ENCODE measurements around the gene LMO2. TPM values are rescaled to one million over a fixed set of nuclear protein-coding genes. Genes with fewer than 3 reads are reported as not detected.
"Not testable (repeated sequence)": the region's sequence is repeated elsewhere in the genome, so short reads cannot be mapped to it uniquely, and the experiment has no call there.

The LMO2 gene
- polyA plus RNA-seq, 1 donor, result 16.5 TPM

- no peak for DNase-seq
These were observed 30.5 kb downstream of the LMO2 start for GRCh38 chr11:33861386-33861785.

GRCh38 chr11:33860926-33861325 lies 30.9 kb downstream of the LMO2 start:
- DNase-seq, result no peak

- DNase-seq, result no peak
These were observed 32.6 kb downstream of the LMO2 start for GRCh38 chr11:33859306-33859705.

GRCh38 chr11:33857933-33858371 lies 33.9 kb downstream of the LMO2 start:
- peak; percentile 70 for DNase-seq

GRCh38 chr11:33855500-33855899 lies 36.4 kb downstream of the LMO2 start:
- no peak for DNase-seq

GRCh38 chr11:33848717-33849390 lies 43.0 kb downstream of the LMO2 start:
- DNase-seq, result no peak

GRCh38 chr11:33847251-33847650 lies 44.6 kb downstream of the LMO2 start:
- DNase-seq, result no peak

- DNase-seq, result no peak
These were observed 47.6 kb downstream of the LMO2 start for GRCh38 chr11:33844236-33844635.

- DNase-seq, result no peak
These were observed 48.9 kb downstream of the LMO2 start for GRCh38 chr11:33843018-33843417.

GRCh38 chr11:33842236-33842915 lies 49.5 kb downstream of the LMO2 start:
- DNase-seq, result no peak

GRCh38 chr11:33838234-33838633 lies 53.6 kb downstream of the LMO2 start:
- not testable (repeated sequence) for DNase-seq

GRCh38 chr11:33837334-33837733 lies 54.5 kb downstream of the LMO2 start:
- DNase-seq, result not testable (repeated sequence)

- peak; percentile 12 for DNase-seq
These were observed 56.6 kb downstream of the LMO2 start for GRCh38 chr11:33835143-33835878.

- DNase-seq, result no peak
These were observed 59.2 kb downstream of the LMO2 start for GRCh38 chr11:33832676-33833075.

GRCh38 chr11:33830903-33831648 lies 60.8 kb downstream of the LMO2 start:
- DNase-seq, result no peak

GRCh38 chr11:33829430-33830141 lies 62.3 kb downstream of the LMO2 start:
- DNase-seq, result peak; percentile 57

GRCh38 chr11:33828604-33829429 lies 63.1 kb downstream of the LMO2 start:
- DNase-seq, result no peak

GRCh38 chr11:33827206-33827605 lies 64.7 kb downstream of the LMO2 start:
- DNase-seq, result no peak

- DNase-seq, result no peak
These were observed 65.9 kb downstream of the LMO2 start for GRCh38 chr11:33825854-33826560.

GRCh38 chr11:33822981-33823380 lies 68.9 kb downstream of the LMO2 start:
- not testable (repeated sequence) for DNase-seq
